ENCODE results near the gene ARFRP1. TPM values are rescaled to one million over a fixed set of nuclear protein-coding genes. Genes with fewer than 3 reads are reported as not detected.

Gene ARFRP1
- total and polyA plus RNA-seq, 2 of the 13 experiments (the other 11 are each of a cell fraction or from before 2014, with no cell fraction given): 32.0 to 51.1 TPM

GRCh38 chr20:63743210-63743970, 35.6 kb upstream of the ARFRP1 start (continued):
- TF ChIP-seq CAMTA2 (CRISPR knock-in tag; IDR thresholded peaks at IDR 0.05; ENCODE audit: borderline replicate concordance) (peak; percentile 41; the same call in 1 of the 2 replicates), YY1 (IDR thresholded peaks at IDR 0.05; ENCODE audit: insufficient read depth, insufficient replicate concordance, low read depth, low read length) (peak; percentile 10), ZNF768 (CRISPR knock-in tag; IDR thresholded peaks at IDR 0.05) (peak; percentile 16; the same call in 1 of the 2 replicates), TAF15 (IDR thresholded peaks at IDR 0.05; ENCODE audit: low read depth, low read length, poor library complexity, severe bottlenecking) (peak; percentile 72), CSRNP2 (CRISPR knock-in tag; conservative IDR thresholded peaks at IDR 0.05; ENCODE audit: low read depth) (no peak), RBFOX2 (IDR thresholded peaks at IDR 0.05; ENCODE audit: low read depth, low read length) (peak; percentile 60), ARHGAP35 (CRISPR knock-in tag; IDR thresholded peaks at IDR 0.05; ENCODE audit: borderline replicate concordance) (0 out of 2 replicates have a peak, but pooled peaks have one; percentile 48), ZNF619 (CRISPR knock-in tag; IDR thresholded peaks at IDR 0.05) (0 out of 2 replicates have a peak, but pooled peaks have one; percentile 34), ZBTB33 (CRISPR knock-in tag; IDR thresholded peaks at IDR 0.05) (peak; percentile 54; the same call in 1 of the 2 replicates), ZBTB38 (CRISPR knock-in tag; IDR thresholded peaks at IDR 0.05) (peak; percentile 65; the same call in 1 of the 2 replicates)
